HEK293T (cell line): ENCODE data around the gene MUL1.

Source experiments
- BHLHE40 ChIP-seq: fragments of 450-650 bp; IDR thresholded peaks from 2 replicates; pipeline ENCODE4 v1.6.1; 2016; ENCODE audit warnings: mild to moderate bottlenecking, moderate library complexity, borderline replicate concordance
- FOXA1 ChIP-seq: fragments of 450-650 bp; IDR thresholded peaks from 2 replicates; pipeline ENCODE4 v1.6.1; 2016; ENCODE audit warnings: mild to moderate bottlenecking
- FOXK2 ChIP-seq: fragments of 450-650 bp; IDR thresholded peaks from 2 replicates; pipeline ENCODE4 v1.6.1; 2016; ENCODE audit warnings: mild to moderate bottlenecking
- FOXM1 ChIP-seq: fragments of 450-650 bp; IDR thresholded peaks from 2 replicates; pipeline ENCODE4 v1.6.1; 2017; ENCODE audit warnings: mild to moderate bottlenecking, borderline replicate concordance
- HDGF ChIP-seq: fragments of 450-650 bp; IDR thresholded peaks from 2 replicates; pipeline ENCODE4 v1.6.1; 2017; ENCODE audit warnings: antibody characterized with exemption, borderline replicate concordance
- LEF1 ChIP-seq: fragments of 450-650 bp; IDR thresholded peaks from 2 replicates; pipeline ENCODE4 v1.6.1; 2017; ENCODE audit warnings: mild to moderate bottlenecking, borderline replicate concordance
- NFRKB ChIP-seq: fragments of 450-650 bp; IDR thresholded peaks from 2 replicates; pipeline ENCODE4 v1.6.1; 2016; ENCODE audit warnings: mild to moderate bottlenecking, moderate library complexity
- SP1 ChIP-seq: fragments of 450-650 bp; IDR thresholded peaks from 2 replicates; pipeline ENCODE4 v1.6.1; 2017
- ZNF384 ChIP-seq: fragments of 450-650 bp; IDR thresholded peaks from 2 replicates; pipeline ENCODE4 v1.6.1; 2016

GRCh38 chr1:20493839-20494608 lies 13.9 kb downstream of the MUL1 start:
- no peak for TF ChIP-seq FOXA1
- TF ChIP-seq LEF1: no peak
- no peak for TF ChIP-seq NFRKB
- no peak for TF ChIP-seq FOXM1
- TF ChIP-seq HDGF: no peak
- no peak for TF ChIP-seq BHLHE40
- no peak for TF ChIP-seq FOXK2
- no peak for TF ChIP-seq ZNF384
- no peak for TF ChIP-seq SP1
